Stimulated activated CD8-positive, alpha-beta memory T cell treated with anti-CD3 and anti-CD28 coated beads, Interleukin-12 subunit alpha, Interleukin-12 subunit beta, amount 100 ng/mL, for 24 hours (primary cell): ENCODE results near the gene TUB.

Source experiments
- DNase-seq: peaks from one replicate; pipeline ENCODE4 v3.0.0-alpha.2; 2020; ENCODE audit errors: extremely low read depth

Gene TUB

DNA sequence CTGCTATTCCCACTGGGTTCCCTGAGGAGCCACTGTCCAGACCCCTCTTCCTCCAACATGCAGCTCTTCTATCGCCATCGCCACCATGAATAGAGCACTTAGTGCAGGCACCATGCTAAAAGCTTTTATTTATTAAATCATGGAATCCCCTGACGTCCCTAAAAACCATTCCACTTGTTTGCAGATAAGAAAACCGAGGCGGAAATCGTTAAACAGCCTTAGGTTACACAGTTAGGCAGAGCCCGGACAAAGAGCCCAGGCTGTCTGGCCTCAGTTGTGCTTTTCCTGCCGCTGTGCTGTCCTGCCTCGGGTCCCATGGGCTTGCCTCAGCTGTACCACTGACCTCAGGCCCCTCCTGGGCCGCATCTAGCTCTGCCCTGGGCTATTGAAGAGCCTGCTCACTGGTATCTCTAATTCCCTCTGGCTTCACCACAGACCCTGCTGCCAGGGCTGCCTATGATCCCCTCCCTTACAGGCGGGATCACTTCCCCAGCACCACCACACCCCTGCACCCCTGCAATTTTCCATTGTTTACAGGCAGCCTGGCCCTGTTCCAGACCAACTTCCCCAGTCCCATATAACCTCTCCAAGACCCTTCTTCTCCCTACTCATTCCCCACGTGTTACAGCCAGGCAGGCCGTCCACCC lies 13.0 kb upstream of the TUB start:
- DNase-seq: no peak

- DNase-seq: no peak
Observed at GRCh38 chr11:8068605-8069221, 12.3 kb upstream of the TUB start.

GRCh38 chr11:8069771-8070170 lies 11.2 kb upstream of the TUB start:
- DNase-seq: no peak

- DNase-seq: no peak
Observed at GRCh38 chr11:8070417-8071115, 10.4 kb upstream of the TUB start.

DNA sequence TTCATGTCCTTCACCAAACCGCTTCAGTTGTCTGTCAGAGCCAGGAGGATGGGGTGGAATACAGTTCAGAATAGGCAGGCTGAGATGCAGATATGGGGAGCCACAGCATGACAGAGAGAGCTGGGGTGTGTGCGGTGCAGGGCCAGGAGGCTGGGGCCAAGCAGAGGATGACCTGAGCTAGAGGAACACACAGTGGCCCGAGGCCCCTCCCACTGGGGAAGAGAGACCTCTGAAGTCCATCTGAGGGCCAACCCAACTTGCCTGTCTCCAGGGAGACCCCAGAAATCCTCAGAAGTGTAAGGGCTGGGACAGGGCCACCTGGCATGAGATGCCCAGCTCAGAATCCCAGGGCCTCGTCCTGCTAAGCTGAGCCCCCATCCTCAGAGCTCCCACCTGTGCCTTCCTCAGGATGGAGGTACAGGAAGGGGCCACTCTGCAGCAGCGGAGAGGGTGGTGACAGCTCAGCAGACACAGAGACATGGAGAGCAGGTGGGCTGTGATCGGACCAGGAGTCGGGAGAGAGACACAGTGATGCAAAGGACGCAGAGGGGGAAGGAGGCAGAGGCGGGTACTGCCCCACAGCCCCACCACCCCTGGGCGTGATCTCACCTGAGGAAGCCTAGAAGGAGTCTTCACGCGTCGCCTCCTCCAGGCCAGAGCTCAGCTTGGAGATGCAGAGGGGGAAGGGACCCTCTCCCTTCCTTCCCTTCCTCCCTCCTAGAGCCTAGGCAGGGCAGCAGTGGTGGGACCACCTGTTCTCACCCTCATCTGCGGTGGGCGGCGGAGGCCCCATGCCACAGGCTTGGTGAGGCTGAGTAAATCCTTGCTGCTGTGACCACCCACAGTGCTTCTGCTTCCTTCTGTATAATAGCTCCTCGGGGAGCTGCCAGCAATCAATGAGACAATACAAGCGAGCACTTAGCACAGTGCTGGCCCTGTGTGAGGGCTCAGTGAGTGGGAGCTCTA lies 9.1 kb upstream of the TUB start:
- DNase-seq: no peak

GRCh38 chr11:8075119-8075726 lies 5.8 kb upstream of the TUB start:
- no peak for DNase-seq

DNA sequence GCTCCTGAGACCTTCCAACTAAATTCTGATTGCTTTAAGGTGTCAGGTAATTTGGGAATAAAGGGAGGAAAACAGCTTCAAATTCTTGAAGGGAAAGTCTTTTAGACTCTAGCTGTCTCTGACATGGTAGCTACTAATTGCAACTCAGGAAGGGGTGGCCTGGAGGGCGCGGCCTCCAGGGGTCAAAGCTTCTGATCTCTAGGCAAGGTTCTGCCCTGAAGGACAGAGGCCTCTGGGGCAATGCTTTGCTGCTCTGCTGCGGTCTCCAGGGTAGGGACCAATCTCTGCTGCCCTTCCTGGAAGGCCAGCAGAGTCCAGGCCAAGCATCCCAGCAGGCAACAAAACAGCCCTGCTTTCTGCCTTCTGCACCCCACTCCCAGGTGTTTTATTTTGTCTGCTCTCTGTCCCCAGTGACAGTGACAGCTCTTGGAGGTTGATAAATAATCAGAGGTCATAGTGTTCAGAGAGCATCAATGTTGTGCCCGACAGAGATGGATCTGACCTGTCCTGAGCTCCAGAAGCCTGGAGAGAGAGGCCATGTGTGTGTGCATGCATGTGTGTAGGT lies 1.8 kb upstream of the TUB start:
- no peak for DNase-seq

- DNase-seq: no peak
Observed at GRCh38 chr11:8080069-8080670, 841 bp upstream of the TUB start.

GRCh38 chr11:8081591-8082250 lies 710 bp downstream of the TUB start:
- DNase-seq: no peak

- DNase-seq: no peak
Observed at GRCh38 chr11:8082391-8083087, 1.5 kb downstream of the TUB start.

GRCh38 chr11:8083088-8083395 lies 2.0 kb downstream of the TUB start:
- no peak for DNase-seq

GRCh38 chr11:8083871-8084281 lies 2.9 kb downstream of the TUB start:
- DNase-seq: no peak

- DNase-seq: no peak
Observed at GRCh38 chr11:8084352-8084751, 3.3 kb downstream of the TUB start.

DNA sequence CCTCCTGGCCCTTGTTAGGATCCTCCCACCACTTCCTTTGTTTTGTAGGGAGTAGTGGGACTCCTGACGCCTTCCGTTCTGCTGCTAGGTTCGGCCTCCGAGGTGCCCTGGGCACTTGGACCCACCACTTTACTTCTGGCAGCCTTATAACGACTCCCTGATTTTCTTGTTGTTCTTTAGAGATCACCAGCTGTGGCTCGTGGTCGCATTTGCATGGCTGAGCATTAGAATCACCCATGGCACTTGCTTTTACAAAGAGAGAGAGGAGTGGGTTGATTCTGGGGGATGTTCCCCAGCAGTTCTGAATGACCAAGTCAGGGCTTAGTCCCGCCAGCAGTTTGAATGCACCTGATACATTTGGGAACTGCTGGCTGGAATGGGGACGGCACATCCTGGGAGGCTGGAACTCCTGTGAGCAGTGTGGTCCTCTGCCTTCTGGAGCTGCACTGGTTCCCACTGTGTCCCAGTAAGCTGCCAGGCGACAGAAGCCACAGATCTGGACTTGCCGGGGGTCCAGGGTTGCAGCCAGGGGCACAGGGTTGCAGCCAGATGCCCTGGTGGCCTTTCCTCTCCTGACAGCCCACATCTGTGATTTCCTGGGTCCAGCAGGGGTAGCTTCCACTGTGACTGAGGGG lies 4.1 kb downstream of the TUB start:
- DNase-seq: no peak

DNA sequence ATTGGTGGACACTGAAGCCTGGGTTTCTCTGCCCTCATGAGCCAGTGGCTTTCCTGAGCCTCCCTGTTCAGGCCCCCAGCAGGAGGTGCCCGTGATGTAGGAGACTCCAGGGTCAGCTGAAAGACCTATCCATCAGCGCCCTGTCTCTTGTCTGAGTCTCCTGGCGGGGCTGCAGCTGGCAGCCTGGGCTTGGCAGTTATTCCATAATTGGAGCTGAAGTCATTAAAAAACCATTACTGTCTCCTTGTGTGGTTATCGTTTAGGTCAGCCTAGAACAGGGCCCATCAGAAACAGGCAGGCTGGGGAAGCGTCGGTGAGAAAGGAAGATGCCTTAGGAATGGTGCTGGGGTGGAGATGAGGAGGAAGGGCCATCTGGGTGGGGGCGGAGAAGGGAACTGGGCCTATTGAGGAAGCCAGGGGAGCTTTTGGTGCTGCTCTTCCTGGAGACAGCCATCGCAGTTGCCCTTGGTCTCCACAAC lies 5.0 kb downstream of the TUB start:
- DNase-seq: no peak

GRCh38 chr11:8086571-8086970 lies 5.6 kb downstream of the TUB start:
- DNase-seq: no peak

DNA sequence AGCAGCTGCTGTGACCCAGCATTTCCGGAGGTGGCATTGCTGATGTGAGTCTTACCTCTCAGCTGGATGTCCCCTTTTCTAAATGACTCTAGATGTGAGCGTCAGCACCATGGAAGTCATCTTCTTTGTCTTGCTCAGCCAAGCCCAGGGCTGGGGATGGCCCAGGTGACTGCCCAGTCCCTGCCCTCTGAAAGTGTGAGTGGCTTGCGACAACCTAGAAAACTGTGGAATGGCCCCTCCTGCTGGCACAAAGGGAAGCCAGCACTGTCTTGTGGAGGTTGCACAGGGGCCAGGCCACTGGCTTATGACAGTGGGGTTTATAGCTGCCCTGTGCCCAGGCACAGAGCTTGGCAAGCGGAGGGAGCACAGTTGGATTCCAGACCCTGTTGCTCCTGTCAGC lies 6.2 kb downstream of the TUB start:
- no peak for DNase-seq

- DNase-seq: no peak
Observed at GRCh38 chr11:8087756-8088155, 6.7 kb downstream of the TUB start.

DNA sequence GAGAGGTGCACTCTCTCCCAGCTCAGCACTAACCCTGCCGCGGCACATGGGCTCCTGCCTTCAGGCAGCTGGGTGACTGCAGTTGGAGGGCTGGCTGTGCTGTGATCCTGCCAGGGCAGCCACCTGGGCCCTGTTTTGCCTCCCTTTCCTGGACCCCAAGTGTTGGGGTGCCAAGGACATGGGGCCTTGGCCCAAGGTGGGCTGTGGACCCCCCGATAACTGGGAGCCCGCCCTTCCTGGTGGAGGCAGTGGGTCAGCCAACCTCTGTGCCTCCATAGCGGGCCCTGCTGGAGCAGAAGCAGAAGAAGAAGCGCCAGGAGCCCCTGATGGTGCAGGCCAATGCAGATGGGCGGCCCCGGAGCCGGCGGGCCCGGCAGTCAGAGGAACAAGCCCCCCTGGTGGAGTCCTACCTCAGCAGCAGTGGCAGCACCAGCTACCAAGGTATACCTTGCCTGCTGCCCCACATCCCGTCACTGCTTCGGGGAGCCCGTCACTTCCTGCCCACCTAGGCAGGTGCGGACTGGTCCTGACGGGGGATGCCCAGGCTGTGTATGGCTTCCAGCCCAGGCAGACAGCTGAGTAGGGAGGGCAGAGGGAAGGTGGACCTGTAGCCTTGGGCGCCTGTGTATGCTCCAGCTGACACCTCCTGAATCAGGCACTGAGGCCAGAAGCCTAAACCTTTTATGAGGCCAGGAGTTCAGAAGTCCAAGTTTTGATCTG lies 8.9 kb downstream of the TUB start:
- DNase-seq: no peak
